HG03521 (cell line): Measurements from ENCODE around the gene C13orf46.

Experiments
- ATAC-seq: cut with Tn5 transposase; IDR thresholded peaks from one replicate; pipeline ENCODE4 v1.9.1; 2021; ENCODE audit warnings: mild to moderate bottlenecking, moderate library complexity; ENCODE audit not compliant: unreplicated experiment

Gene C13orf46

DNA sequence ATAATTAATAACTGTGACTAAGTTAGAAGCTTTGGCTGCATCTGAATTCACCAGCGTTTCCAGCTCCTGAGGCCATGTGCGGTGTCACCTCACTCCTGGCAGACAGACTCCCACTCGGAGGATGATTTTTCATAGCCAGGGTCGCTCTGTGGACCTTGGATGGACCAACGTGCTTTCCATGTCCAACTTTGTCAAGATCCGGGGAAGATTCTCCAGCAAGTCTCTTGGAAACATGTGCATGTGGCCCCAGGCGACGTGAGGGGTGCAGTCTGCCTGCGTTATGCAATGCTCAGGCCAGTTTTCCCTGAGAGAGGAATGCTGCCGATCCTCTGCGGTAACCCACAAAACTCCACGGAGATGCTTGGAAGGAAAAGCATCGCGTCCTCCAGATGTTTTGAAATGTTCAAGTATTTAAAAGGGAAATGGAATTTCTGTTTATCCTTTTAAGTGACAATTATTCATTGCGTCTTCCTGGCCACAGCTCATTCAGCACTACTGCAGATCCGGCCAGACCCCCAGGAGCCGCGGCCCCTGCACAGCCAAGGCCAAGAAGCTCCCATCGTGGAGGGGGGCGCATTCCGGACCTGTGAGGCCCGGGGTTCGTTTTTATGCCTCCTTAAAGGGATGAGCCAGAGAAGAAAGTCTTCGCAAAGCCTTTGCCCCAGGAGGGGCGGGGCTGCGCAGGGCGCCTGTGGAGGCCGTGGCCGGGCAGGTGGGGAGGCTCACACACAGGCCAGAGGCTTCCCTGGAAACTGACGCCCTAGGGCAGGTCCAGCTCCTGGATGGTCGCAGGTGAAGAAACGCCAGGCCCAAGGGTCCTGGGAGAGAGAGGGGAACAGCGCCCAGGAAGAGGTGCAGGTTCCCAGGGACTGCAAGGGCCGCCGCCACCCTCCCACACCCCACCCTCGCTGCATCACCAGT, 46.0 kb downstream of the C13orf46 start:
- ATAC-seq: no peak

DNA sequence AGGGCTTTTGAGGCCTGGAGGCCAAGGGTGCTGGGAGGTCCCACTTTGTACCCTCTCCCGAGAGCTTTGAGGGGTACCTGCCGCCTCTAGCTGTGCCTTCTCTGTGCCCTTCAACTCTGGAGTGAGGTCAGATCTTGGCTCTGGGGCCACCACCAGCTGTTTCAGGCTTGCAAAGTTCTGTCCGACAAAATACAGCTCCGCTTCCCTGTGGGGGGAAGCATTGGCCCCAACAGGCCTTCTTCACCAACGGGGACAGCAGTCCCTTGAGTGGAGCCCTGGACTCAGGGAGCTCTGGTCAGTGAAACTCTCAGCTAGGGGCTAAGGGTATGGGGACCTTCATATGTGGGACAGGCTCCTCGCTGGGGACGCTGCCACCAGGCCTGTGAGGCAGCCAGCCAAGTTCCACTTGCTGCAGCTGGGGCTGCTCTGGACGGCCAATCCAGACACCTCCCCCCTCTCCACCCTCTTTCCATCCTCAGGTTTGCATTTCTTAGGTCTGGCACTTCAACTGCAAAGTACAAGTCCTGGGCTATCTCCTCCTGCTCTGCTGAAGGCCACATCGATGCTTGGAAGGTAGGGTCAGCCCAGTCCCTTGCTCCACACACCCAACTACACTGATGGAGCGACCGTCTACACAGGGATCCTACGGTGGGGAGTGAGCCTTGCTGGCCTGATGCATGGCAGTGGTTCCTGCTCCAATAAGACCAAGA, 46.8 kb downstream of the C13orf46 start:
- ATAC-seq: no peak

DNA sequence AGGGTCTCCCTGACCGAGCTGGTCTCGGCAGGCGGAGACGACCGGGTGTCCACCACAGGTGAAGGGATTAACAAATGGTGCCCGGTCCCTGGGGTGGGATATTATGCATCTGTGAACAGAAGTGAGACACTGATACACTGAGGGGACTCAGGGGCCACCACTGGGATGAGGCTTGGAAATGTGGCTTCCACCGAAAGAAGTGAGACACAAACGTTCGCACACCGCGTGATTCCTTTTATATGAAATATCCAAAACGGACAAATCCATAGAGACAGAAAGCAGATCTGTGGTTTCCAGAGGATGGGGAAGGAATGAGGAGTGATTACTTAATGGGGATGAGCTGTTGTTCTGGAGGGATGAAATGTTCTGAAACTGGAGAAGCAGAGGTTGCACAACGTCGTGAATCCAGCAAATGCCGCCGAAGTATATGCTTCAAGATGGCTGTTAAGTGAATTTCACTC, 47.5 kb downstream of the C13orf46 start:
- ATAC-seq: no peak

DNA sequence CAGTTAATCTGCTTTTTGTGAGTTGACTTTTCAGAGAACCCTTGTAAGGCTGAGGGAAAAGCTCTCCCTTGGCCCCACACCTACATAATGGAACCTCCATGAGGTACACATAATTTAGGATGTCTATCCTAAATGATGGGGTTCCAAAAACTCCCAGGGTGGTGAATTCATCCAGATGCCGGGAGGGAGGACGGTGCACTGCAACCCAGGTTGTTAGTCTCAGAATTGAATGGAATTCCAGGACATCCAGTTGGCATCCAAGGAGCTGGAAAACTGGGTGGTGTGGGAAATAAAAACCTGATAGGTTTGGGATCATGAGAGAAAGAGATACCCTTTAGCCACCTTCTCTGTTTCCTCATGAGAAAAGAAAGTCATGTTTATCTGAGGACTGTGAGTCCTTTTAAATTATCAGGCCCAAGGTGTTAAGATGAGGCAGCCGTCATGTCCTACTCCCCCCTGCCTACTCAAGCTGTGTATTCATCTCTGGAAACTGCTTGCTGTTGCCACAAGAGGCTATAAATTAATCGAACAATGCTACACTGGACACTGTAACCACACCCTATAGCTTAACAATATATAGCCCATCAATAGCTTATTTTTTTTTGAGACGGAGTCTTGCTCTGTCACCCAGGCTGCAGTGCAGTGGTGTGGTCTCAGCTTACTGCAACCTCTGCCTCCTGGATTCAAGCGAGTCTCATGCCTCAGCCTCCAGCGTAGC, 49.5 kb downstream of the C13orf46 start:
- ATAC-seq: no peak

DNA sequence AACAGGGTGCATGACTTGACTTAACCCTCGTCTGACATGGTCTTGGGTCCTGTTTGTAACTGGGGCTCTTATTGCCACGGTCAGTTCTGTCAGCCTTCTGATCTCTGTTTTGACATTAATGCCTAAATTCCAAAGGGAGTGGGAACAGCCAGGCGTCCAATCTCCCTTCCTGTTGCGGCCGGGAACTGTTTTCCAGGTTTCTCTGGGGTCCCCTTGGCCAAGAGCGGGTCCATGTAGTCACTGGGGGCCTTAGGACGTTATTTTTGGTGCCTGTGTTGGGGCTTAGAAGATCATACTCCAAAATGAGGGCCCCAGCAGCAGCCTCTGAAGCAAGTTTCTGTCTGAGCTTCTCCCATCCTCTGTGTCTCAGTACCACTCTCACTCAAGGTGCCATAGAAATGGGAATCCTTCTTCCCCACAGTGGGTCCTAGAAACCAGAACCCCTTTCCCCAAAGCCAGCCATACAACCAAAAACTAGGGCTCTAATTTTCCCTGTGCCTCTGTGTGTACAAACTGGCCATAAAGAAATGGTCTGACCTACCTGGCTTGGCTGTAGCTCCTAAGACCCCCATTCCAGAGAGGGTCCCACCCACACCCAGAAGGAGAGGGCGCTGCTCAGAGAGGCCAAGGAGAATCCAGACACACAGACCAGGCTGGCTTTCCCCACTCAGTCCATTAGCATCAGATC, 50.4 kb downstream of the C13orf46 start:
- ATAC-seq: no peak

DNA sequence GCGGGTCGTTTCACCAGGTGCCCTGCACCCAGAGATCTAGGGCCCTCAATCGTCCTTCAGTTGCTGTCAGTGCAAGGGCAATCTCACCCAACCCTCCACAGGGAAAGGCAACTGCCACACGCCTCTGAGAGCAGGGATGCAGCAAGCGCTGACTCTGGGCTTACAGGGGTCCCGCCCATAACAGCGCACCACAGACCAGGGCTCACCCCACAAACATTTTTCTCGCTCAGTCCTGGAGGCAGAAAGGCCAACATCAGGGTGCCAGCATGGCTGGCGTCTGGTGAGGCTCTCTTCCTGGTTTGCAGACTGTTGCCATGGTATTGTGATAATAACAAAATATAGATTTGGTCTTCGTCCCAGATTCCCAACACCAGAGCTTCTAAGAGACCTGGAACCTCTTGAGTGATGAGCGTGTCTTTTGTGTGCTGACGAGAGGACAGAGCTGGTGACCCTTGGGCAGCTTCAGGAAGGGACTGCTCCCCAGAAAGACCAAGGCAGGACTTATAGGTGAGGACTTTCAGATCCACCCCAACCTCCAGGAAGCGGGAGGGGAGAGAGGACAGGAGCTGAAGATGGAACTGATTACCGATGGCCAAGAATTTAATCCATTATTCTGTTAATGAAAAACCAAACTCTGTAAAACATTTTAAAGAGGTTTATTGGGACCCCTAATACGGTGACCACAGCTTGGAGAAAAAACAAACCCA, 51.3 kb downstream of the C13orf46 start:
- ATAC-seq: no peak

DNA sequence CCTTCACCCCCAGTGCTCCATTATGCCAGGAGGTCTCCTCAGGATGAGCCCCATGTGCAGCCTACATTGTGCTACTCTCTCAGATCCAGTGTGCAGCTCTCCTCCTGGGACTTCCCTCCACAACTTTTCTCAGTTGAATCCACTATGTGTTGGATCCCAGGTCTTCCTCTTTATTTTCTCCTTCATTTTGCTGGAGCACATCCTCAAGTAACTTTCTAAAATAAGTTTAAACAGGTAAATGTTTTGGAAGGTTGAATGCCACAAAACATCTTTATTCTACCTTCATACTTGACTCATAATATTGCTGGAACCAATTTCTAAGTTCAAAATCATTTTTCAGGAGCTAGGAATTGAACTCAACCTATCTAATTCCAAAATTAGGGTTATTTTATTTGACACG, 52.1 kb downstream of the C13orf46 start:
- no peak for ATAC-seq

DNA sequence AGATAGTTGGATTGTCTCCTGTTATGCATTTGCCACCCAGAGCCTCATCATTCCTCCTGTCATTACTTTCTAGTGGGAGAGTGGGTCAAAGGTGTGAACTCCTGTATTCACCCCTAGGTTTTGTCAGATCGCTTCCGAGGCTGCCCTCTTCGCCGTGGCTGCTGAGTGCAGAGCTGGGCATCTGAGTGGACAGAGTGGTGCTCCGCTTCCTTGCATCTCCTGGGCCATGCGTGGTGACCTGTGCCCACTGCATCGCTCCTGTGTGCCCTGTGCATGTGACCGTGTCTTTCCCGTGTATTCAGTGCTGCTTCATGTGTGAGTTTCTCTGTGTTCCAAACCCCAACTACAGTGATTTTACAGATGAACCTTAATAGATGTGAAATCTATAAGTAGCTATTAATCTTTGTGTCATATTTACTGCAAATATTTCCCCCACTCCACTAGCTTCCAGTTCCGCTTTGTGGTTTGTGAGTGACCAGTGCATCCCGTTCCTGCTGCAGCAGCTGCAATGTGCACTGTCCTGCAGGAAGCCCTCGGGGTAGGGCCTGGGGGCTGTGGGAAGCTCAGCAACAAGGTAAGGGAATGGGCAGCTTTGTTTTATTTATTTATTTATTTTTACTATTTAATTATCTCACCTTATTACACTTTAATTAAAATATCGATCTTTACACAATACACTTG, 53.1 kb downstream of the C13orf46 start:
- no peak for ATAC-seq

DNA sequence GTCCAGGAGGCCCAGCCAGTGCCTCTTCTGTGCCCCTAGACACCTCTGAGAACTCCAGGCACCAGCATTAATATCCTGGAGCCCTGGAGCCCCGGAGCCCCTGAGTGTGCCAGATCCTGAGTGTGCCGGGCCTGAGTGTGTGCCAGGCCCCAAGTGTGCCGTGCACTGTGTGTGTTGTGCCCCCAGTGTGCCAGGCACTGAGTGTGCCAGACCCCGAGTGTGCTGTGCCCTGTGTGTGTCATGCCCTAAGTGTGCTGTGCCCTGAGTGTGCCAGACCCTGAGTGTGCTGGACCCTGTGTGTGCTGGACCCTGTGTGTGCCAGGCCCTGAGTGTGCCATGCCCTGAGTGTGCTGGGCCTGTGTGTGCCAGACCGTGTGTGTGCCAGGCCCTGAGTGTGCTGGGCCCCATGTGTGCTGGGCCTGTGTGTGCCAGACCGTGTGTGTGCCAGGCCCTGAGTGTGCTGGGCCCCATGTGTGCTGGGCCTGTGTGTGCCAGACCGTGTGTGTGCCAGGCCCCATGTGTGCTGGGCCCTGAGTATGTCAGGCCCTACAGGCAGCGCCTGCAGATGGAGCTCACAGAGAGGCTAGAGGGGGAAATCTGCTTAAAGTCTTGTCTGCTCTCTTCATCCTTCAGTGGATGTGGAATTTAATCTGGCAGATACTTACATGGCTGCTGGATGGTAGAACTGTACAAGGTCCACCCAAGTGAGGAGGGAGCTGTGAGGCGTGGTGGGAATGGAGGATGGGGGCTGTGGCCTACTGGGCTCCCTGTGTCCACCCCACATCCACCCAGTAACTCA, 53.9 kb downstream of the C13orf46 start:
- ATAC-seq: no peak

DNA sequence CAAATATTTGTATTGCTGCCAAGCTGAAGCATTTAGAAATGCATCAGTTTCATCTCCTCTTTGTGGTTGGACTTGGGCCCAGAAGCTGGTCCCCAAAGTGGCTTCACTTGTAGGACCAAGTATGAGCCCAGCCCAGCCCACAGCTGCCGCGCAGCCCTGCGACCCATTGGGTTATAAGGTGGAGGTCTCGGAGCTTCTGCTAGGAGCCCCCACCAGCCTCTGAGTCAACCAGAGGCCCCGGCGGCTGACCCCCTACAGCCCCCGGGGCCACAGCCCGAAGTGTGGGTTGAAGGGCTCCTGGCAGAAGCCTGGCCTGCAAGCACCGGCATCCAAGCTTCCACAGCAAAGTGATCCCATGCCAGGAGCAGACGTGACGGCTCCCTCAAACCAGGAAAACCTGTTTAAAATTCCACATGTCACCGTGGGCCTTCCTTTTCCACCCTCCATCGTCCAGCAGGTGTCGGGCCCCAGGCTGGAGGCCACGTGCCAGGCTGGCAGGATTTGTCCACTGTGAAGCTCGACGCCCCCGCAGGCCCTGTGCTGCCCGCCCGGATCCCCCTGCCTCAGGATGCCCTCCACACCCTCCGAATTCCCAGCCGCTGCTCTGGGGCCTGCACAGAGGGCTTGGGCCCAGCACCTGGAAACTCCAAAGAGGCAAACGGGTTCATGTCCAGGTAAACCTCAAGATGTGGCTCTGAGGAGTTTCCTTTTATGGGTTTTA, 54.7 kb downstream of the C13orf46 start:
- ATAC-seq: no peak

DNA sequence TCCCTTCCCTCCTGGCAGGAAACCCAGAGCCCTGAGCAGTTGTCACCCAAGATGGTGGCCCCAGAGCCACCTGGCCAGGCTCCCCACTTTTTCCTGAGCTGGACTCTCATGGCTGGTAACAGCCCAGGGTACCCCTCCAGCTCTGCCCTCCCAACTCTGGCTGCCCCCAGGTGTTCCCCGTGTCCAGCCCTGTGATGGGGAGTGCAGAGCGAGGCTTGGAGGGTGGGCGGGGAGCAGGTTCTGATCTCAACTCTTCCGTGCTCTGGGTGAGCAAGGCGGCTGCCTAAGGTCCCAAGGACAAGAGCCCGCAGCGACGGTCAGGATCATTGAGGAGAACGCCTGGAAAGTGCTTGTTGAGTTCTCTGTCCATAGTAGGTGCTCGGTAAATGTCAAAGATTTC, 55.3 kb downstream of the C13orf46 start:
- no peak for ATAC-seq

DNA sequence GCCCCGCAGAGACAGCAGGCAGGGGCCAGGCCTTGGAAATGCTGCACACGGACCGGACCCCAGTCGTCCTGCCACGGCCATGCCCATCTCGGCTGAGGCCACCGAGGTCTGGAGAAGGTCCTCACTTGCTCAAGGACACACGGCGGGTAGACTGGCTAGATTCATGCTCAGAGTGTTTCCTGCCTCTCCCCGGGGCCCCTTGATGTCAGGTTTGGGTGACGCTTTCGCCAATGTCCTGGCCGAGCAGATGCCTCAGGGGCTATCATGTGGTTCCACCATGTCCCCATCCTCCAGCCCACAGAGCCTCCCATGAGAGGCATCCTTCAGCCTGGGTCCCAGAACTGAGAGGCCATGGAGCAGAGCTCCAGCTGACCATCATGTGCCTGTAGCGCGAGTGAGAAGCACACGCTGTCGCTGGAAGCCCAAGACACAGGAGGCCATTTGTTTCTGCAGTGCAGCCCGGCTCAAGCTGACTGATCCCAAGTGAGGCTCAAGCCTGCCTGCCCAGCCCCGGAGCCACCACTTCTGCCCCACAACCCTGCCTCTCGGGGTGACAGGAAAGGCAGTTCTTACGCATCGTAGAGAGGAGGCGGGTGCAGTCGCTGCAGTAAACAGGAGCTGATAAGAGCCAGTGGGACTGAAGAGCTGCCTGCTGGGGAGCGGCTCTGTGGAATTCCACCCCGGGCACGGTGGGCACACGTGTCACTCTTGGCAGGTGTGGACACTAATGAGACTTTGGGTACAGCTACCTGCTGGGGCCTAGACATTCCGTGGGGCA, 56.1 kb downstream of the C13orf46 start:
- no peak for ATAC-seq

DNA sequence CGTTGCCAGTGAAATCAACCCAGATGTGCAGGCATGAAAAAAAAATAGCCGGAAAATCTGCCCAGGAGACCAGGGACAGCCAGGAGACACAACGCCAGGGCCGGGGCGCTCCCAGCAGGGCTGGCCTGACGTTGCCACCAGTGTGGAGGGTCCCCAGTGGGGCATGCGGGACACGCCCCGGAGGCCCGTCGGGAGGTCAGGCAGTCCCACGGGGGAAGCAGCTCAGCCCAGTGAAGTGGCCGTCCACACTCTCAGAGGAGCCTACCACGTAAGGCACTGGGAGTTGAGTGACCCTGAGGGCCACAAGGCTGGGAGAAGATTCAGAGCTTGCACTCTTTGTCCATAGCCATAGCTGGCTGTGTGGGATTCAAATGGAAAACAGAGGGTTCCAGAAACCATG, 56.8 kb downstream of the C13orf46 start:
- ATAC-seq: no peak

DNA sequence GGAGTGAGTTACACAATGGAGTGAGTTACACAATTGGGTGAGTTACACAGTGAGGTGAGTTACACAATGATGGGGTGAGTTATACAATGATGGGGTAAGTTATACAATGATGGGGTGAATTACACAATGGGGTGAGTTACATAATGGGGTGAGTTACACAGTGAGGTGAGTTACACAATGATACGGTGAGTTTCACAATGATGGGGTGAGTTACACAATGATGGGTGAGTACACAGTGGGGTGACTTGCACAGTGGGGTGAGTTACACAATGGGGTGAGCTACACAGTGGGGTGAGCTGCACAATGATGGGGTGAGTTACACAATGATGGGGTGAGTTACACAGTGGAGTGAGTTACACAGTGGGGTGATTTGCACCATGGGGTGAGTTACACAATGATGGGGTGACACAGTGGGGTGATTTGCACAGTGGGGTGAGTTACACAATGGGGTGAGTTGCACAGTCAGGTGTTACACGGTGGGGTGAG, 57.5 kb downstream of the C13orf46 start:
- ATAC-seq: no peak

DNA sequence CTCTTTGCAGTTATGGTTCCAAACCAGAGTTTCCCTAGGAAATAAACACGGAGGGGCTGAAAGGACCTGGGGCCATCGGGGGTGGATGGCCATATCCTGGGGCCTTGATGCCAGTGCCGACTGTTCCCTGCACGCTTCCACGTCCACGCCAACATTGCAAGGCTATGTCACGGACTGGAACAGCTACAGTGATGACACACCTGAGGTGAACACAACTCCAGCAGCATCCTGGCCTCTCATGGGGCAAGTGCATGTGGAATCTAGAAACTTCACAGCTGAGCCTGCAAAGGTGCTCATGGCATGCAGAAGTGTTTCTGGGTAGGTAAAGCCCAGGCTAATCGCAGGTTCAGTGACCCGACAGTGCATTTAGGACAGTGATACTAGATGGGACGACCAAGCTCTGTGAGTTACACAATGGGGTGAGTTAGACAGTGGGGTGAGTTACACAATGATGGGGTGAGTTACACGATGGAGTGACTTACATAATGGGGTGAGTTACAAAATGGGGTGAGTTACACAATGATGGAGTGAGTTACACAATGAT, 58.0 kb downstream of the C13orf46 start:
- ATAC-seq: no peak

DNA sequence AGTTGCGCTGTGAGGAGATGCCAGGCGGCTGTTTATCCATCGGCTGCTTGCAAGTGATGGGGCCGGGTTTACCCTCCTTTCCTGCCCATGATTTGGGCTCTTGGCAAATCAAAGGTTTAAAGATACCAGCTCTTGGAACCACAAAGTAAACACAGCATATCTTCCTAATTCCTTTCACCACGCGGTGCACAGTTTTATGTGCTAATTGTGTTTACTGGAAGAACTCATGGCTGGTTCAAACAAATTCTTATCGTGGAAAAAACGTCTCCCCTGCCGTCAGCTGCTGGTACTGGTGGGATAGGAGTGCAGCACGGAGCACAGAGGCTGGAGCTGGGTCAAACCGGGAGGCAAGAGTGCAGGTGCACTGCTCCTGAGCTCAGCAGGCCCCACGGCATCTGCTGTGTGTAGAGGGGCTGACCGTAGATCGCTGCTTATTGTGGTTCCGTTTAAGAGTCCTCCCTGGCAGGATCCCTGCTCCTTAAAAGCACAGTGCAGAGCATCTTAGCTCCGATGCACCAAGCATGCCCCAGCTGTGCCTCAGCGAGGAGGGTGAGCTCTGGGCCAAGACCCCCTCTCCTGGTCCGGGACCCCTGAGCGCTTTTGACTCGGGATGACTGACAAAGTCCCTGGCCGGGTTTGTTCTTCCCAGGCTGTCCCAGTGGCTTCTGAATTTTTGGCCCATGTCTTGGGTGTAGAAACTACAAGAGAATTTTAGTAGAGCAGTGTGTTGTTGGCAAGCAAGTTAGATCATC, 58.7 kb downstream of the C13orf46 start:
- no peak for ATAC-seq
